ENCODE measurements around the gene TGFBR3L. TPM values are rescaled to one million over a fixed set of nuclear protein-coding genes. Genes with fewer than 3 reads are reported as not detected.
"Not testable (repeated sequence)": the region's sequence is repeated elsewhere in the genome, so short reads cannot be mapped to it uniquely, and the experiment has no call there.

The TGFBR3L gene
- total RNA-seq, 1 donor from 2014 or later, result 2.8 TPM

DNA sequence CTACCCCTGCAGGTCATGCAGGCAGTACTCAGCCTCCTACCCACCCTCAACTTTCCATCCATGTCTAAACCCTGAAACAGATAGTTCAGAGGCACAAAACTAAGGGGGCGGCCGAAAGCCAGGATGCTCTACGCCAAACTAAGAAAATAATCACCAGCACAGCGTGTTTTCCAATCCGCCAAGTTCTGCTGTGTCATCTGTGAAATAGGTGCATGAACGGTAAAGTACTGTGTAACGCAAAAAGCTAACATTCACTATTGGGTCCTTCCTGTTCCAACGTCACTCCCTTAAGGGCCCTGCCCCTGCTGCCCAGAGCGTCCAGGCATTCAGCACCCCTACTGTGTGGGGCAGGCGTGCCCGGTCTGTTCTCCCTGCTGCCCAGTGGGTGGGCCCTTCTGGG lies 41.1 kb downstream of the TGFBR3L start:
- TF ChIP-seq EZH2 (IDR thresholded peaks at IDR 0.05; ENCODE audit: insufficient read depth, low read length) (no peak), CTCF (IDR thresholded peaks at IDR 0.05; ENCODE audit: insufficient read depth, low read depth, low read length) (no peak)
- no peaks in the 10 kb centered on the region for H4K20me1 ChIP-seq (ENCODE audit: insufficient read depth, low read length)
- Mint-ChIP-seq H3K9me3 (ENCODE audit: unreplicated experiment) (no peaks in the 10 kb centered on the region), H3K27me3 (ENCODE audit: low read depth, unreplicated experiment) (no peaks in the 10 kb centered on the region), H3K4me3 (ENCODE audit: unreplicated experiment) (no peak overlapping the region), H3K36me3 (ENCODE audit: low read depth, unreplicated experiment) (peaks cover 2% of the 10 kb centered on the region), H3K4me1 (ENCODE audit: low read depth, unreplicated experiment) (no peaks in the 10 kb centered on the region), H3K27ac (ENCODE audit: unreplicated experiment) (peak overlapping the region; percentile 12)
- no peaks in the 10 kb centered on the region for H3K79me2 ChIP-seq (ENCODE audit: insufficient read depth, low read length)
- FAIRE-seq (no peak), DNase-seq (ENCODE audit: low read depth) (no peak)
- H2AFZ ChIP-seq (ENCODE audit: low read depth, low read length), result no peak overlapping the region
- no peak overlapping the region for H3K4me2 ChIP-seq (ENCODE audit: low read length)
- H3K27me3 ChIP-seq (ENCODE audit: insufficient read depth, low read length), result no peaks in the 10 kb centered on the region
- H3K36me3 ChIP-seq (ENCODE audit: insufficient read depth, low read length), result peaks cover 2% of the 10 kb centered on the region
- H3K9ac ChIP-seq (ENCODE audit: low read length), result no peak overlapping the region
- H3K27ac ChIP-seq (ENCODE audit: low read depth, low read length), result no peak overlapping the region
- no peaks in the 10 kb centered on the region for H3K9me3 ChIP-seq (ENCODE audit: insufficient read depth, low read depth, low read length)
- H3K4me1 ChIP-seq (ENCODE audit: insufficient read depth, low read length), result peaks cover 3% of the 10 kb centered on the region
- H3K4me3 ChIP-seq (ENCODE audit: insufficient read depth, low read depth, low read length), result no peak overlapping the region

DNA sequence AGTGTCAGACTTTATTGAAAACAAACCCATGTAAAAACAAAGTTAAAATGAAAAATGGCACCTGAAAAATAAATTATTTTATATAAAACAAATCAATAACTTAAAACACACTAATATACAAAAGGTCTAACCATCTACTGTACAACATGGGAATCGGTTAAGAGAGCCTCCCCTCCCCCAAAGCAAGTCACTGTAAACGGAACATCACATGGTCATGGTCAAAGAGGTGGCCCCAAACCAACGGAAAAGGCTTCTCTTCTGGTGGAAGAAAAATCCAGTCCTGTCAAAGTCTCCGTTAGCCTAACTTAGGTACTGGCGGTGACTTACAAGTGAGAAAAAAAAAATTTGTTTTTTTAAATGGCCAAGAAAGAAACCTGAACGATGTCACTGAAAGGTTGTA lies 44.6 kb downstream of the TGFBR3L start:
- H3K4me3 ChIP-seq (ENCODE audit: insufficient read depth, low read depth, low read length), result no peak overlapping the region
- peaks cover 9% of the 10 kb centered on the region for H3K36me3 Mint-ChIP-seq (ENCODE audit: low read depth, unreplicated experiment)
- no peaks in the 10 kb centered on the region for H3K4me1 ChIP-seq (ENCODE audit: insufficient read depth, low read length)
- no peak overlapping the region for H3K27ac Mint-ChIP-seq (ENCODE audit: unreplicated experiment)
- H3K9me3 ChIP-seq (ENCODE audit: insufficient read depth, low read depth, low read length), result no peaks in the 10 kb centered on the region
- no peaks in the 10 kb centered on the region for H3K27me3 Mint-ChIP-seq (ENCODE audit: low read depth, unreplicated experiment)
- no peak overlapping the region for H3K9ac ChIP-seq (ENCODE audit: low read length)
- peaks cover 17% of the 10 kb centered on the region for H3K36me3 ChIP-seq (ENCODE audit: insufficient read depth, low read length)
- no peaks in the 10 kb centered on the region for H3K79me2 ChIP-seq (ENCODE audit: insufficient read depth, low read length)
- H3K4me3 Mint-ChIP-seq (ENCODE audit: unreplicated experiment), result no peak overlapping the region
- H3K27me3 ChIP-seq (ENCODE audit: insufficient read depth, low read length), result no peaks in the 10 kb centered on the region
- H4K20me1 ChIP-seq (ENCODE audit: insufficient read depth, low read length), result no peaks in the 10 kb centered on the region
- peaks cover 2% of the 10 kb centered on the region for H3K4me1 Mint-ChIP-seq (ENCODE audit: low read depth, unreplicated experiment)
- no peak overlapping the region for H3K4me2 ChIP-seq (ENCODE audit: low read length)
- TF ChIP-seq CTCF (IDR thresholded peaks at IDR 0.05; ENCODE audit: insufficient read depth, low read depth, low read length) (no peak), EZH2 (IDR thresholded peaks at IDR 0.05; ENCODE audit: insufficient read depth, low read length) (no peak)
- DNase-seq (ENCODE audit: low read depth) (no peak), FAIRE-seq (no peak)
- H3K27ac ChIP-seq (ENCODE audit: low read depth, low read length), result no peak overlapping the region
- H3K9me3 Mint-ChIP-seq (ENCODE audit: unreplicated experiment), result no peaks in the 10 kb centered on the region
- H2AFZ ChIP-seq (ENCODE audit: low read depth, low read length), result no peak overlapping the region

- peaks cover 17% of the 10 kb centered on the region for H3K36me3 ChIP-seq (ENCODE audit: insufficient read depth, low read length)
- H3K27ac Mint-ChIP-seq (ENCODE audit: unreplicated experiment); DNase-seq (ENCODE audit: low read depth): not testable (repeated sequence)
These were observed 46.5 kb downstream of the TGFBR3L start for GRCh38 chr19:7961082-7961481.

More at GRCh38 chr19:7961082-7961481, 46.5 kb downstream of the TGFBR3L start:
- H3K9ac ChIP-seq (ENCODE audit: low read length); FAIRE-seq; H3K27ac ChIP-seq (ENCODE audit: low read depth, low read length); H4K20me1 ChIP-seq (ENCODE audit: insufficient read depth, low read length); H3K4me2 ChIP-seq (ENCODE audit: low read length); H2AFZ ChIP-seq (ENCODE audit: low read depth, low read length); H3K27me3 Mint-ChIP-seq (ENCODE audit: low read depth, unreplicated experiment); H3K9me3 Mint-ChIP-seq (ENCODE audit: unreplicated experiment); H3K79me2 ChIP-seq (ENCODE audit: insufficient read depth, low read length); H3K9me3 ChIP-seq (ENCODE audit: insufficient read depth, low read depth, low read length); H3K4me3 Mint-ChIP-seq (ENCODE audit: unreplicated experiment); H3K4me1 Mint-ChIP-seq (ENCODE audit: low read depth, unreplicated experiment); H3K27me3 ChIP-seq (ENCODE audit: insufficient read depth, low read length); H3K4me3 ChIP-seq (ENCODE audit: insufficient read depth, low read depth, low read length); H3K4me1 ChIP-seq (ENCODE audit: insufficient read depth, low read length): not testable (repeated sequence)
- H3K36me3 Mint-ChIP-seq (ENCODE audit: low read depth, unreplicated experiment), result peaks cover 15% of the 10 kb centered on the region

Measured in astrocyte (in vitro differentiated cells and primary cell).